ENCODE measurements around the gene MAP2K3. TPM values are rescaled to one million over a fixed set of nuclear protein-coding genes. Genes with fewer than 3 reads are reported as not detected.

Gene MAP2K3
- total and polyA plus RNA-seq, 2 of the 8 experiments (the other 6 are each of a cell fraction or from before 2014, with no cell fraction given): 16.9 to 33.5 TPM

DNA sequence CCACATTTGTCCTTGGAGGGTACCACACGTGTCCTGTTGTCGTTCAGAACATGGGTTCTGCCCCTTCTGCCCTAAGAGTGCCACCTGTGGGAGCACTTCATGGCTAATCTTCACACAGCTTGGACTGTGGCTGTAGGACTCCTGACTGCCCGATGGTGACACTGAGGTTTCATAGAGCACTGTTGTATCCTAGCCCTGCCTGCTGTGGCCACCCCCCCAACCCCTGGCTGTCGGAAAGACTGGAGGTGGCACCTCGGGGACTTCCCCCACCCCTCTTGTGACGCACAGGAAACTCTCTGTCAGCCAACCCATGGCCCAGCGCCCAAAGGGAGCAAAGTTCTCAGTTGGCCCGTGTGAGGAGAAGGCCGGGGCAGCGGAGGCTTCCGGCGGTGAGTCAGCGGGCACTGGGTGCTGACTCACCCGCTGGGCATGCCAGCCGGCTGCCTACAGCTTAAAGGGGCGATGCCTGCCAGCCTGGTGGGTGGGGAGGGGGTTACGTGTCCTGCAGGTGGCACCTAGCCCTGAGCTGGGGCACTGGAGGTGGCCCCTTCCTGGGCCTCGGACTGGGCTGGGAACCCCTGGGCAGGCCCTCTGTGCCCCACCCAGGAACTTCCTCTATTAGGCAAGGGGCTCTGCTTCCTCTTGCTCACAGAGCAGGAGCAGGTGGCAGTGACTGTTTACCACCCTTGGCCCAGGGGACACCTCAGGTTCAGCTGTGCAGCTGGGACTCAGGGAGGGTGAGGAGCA lies 3.4 kb downstream of the MAP2K3 start (continued):
- TF ChIP-seq CHD7 (IDR thresholded peaks at IDR 0.05; ENCODE audit: insufficient replicate concordance, low read length): no peak
- no peak for TF ChIP-seq ATF2 (IDR thresholded peaks at IDR 0.05; ENCODE audit: low read length)
- TF ChIP-seq, protein P1, sequence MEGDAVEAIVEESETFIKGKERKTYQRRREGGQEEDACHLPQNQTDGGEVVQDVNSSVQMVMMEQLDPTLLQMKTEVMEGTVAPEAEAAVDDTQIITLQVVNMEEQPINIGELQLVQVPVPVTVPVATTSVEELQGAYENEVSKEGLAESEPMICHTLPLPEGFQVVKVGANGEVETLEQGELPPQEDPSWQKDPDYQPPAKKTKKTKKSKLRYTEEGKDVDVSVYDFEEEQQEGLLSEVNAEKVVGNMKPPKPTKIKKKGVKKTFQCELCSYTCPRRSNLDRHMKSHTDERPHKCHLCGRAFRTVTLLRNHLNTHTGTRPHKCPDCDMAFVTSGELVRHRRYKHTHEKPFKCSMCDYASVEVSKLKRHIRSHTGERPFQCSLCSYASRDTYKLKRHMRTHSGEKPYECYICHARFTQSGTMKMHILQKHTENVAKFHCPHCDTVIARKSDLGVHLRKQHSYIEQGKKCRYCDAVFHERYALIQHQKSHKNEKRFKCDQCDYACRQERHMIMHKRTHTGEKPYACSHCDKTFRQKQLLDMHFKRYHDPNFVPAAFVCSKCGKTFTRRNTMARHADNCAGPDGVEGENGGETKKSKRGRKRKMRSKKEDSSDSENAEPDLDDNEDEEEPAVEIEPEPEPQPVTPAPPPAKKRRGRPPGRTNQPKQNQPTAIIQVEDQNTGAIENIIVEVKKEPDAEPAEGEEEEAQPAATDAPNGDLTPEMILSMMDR (IDR thresholded peaks at IDR 0.05; ENCODE audit: control extremely low read depth in 1 of 3, insufficient read depth in 1 of 3, low read depth in 1 of 3, low read length in 3 of 3): no peak
- no peak for TF ChIP-seq MAX (IDR thresholded peaks at IDR 0.05)
- TF ChIP-seq MAFK (IDR thresholded peaks at IDR 0.05; ENCODE audit: low read depth, low read length): no peak
